ENCODE results near the gene RRAS.

The RRAS gene

DNA sequence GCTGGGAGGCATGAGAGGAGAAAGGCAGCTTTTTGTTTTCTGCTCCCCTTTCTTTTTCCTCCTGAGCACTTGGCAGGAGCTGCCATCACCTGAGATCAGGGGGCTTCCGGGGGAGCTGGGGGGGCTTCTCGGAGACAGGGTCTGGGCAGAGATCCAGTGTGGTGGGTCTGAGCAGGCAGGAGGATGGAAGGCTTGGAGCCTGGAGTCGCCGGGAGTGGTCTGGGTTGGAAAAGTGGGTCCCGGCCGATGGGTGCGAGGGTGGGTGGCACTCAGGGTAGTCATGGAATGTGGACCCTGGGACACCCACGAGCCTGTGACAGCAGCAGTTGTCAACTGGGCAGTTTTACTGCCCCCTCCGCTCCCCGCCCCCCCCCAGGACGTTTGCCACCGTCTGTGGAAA is 47.2 kb upstream of the RRAS start:
- Histone ChIP-seq H3K27me3 (ENCODE audit: control insufficient read depth, insufficient read depth, low read length) (no peaks in the 10 kb centered on the region), H3K4me1 (peaks cover 2% of the 10 kb centered on the region), H3K4me3 (ENCODE audit: low read depth, low read length) (no peak overlapping the region), H2AFZ (no peak overlapping the region), H3K4me2 (ENCODE audit: low read length) (no peak overlapping the region), H3K9me3 (ENCODE audit: control insufficient read depth, low read length) (no peaks in the 10 kb centered on the region), H3K79me2 (peaks cover under 1% of the 10 kb centered on the region), H3K27ac (no peak overlapping the region), H3K9ac (no peak overlapping the region), H3K36me3 (ENCODE audit: control insufficient read depth, insufficient read depth, low read length) (no peaks in the 10 kb centered on the region)
- TF ChIP-seq, protein P1, sequence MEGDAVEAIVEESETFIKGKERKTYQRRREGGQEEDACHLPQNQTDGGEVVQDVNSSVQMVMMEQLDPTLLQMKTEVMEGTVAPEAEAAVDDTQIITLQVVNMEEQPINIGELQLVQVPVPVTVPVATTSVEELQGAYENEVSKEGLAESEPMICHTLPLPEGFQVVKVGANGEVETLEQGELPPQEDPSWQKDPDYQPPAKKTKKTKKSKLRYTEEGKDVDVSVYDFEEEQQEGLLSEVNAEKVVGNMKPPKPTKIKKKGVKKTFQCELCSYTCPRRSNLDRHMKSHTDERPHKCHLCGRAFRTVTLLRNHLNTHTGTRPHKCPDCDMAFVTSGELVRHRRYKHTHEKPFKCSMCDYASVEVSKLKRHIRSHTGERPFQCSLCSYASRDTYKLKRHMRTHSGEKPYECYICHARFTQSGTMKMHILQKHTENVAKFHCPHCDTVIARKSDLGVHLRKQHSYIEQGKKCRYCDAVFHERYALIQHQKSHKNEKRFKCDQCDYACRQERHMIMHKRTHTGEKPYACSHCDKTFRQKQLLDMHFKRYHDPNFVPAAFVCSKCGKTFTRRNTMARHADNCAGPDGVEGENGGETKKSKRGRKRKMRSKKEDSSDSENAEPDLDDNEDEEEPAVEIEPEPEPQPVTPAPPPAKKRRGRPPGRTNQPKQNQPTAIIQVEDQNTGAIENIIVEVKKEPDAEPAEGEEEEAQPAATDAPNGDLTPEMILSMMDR (IDR thresholded peaks at IDR 0.05), result no peak

DNA sequence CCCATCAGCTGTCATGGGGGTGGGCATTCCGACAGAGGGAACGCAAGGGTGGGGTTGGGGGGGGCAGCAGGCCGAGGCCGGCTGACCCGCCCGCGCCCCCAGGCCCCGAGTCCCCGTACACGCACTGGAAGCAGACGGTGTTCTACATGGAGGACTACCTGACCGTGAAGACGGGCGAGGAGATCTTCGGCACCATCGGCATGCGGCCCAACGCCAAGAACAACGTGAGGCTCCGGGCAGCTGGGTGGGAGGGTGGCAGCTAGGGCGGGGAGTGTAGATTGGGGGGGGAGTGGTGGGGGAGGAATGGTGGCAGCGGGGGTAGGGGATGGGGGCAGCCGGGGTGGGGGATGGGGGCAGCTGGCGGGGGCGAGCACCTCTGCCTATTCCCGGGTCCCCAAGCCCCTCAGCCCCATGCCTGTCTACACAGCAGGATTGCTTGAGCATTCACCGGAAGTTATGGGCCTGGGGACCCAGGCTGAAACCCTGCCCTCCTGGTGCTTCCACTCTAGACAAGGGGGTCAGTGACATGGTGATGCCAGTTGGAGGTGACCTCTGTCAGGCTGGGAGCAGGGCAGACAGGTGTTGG is 46.7 kb upstream of the RRAS start:
- Histone ChIP-seq H3K36me3 (ENCODE audit: control insufficient read depth, insufficient read depth, low read length) (no peaks in the 10 kb centered on the region), H2AFZ (no peak overlapping the region), H3K4me2 (ENCODE audit: low read length) (no peak overlapping the region), H3K9ac (no peak overlapping the region), H3K9me3 (ENCODE audit: control insufficient read depth, low read length) (no peaks in the 10 kb centered on the region), H3K27me3 (ENCODE audit: control insufficient read depth, insufficient read depth, low read length) (no peaks in the 10 kb centered on the region), H3K79me2 (peaks cover 5% of the 10 kb centered on the region), H3K27ac (no peak overlapping the region), H3K4me3 (ENCODE audit: low read depth, low read length) (no peak overlapping the region), H3K4me1 (peaks cover 2% of the 10 kb centered on the region)
- TF ChIP-seq, protein P1 (IDR thresholded peaks at IDR 0.05), result no peak

DNA sequence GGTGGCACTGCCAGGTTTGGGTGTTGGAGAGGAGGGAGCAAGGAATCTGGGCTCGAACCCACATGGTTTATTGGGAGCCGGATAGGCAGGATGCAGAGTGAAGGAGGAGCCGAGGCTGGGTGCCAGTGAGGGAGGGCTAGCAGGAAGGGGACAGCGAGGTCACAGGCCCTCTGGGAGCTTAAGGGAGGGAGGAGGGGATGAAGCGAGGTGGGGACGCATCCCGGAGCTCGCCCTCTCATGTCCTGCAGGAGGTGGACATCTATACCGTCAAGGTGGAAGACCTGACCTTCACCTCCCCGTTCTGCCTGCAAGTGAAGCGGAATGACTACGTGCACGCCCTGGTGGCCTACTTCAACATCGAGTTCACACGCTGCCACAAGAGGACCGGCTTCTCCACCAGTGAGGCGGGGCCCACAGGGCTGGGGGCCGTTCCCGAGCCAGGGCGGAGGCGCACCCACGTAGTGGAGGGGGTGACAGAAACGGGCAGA is 45.9 kb upstream of the RRAS start:
- peaks cover 2% of the 10 kb centered on the region for H3K4me1 ChIP-seq
- H3K9ac ChIP-seq, result no peak overlapping the region
- H3K4me3 ChIP-seq (ENCODE audit: low read depth, low read length), result no peak overlapping the region
- H3K27me3 ChIP-seq (ENCODE audit: control insufficient read depth, insufficient read depth, low read length), result no peaks in the 10 kb centered on the region
- no peaks in the 10 kb centered on the region for H3K9me3 ChIP-seq (ENCODE audit: control insufficient read depth, low read length)
- no peak overlapping the region for H3K4me2 ChIP-seq (ENCODE audit: low read length)
- H3K79me2 ChIP-seq, result peaks cover 9% of the 10 kb centered on the region
- TF ChIP-seq, protein P1 (IDR thresholded peaks at IDR 0.05), result no peak
- no peak overlapping the region for H2AFZ ChIP-seq
- H3K36me3 ChIP-seq (ENCODE audit: control insufficient read depth, insufficient read depth, low read length), result no peaks in the 10 kb centered on the region
- no peak overlapping the region for H3K27ac ChIP-seq

- Histone ChIP-seq H3K4me2 (ENCODE audit: low read length) (no peak overlapping the region), H3K9ac (no peak overlapping the region), H3K36me3 (ENCODE audit: control insufficient read depth, insufficient read depth, low read length) (no peaks in the 10 kb centered on the region), H3K4me1 (peaks cover 6% of the 10 kb centered on the region), H3K27me3 (ENCODE audit: control insufficient read depth, insufficient read depth, low read length) (no peaks in the 10 kb centered on the region), H3K4me3 (ENCODE audit: low read depth, low read length) (no peak overlapping the region), H2AFZ (no peak overlapping the region), H3K9me3 (ENCODE audit: control insufficient read depth, low read length) (no peaks in the 10 kb centered on the region), H3K79me2 (peaks cover 16% of the 10 kb centered on the region), H3K27ac (no peak overlapping the region)
- TF ChIP-seq, protein P1 (IDR thresholded peaks at IDR 0.05), result no peak
Observed at GRCh38 chr19:49684983-49685553, 45.1 kb upstream of the RRAS start.
